NCI-H1417 (cell line): ENCODE measurements around the gene SLAMF7.

ENCODE experiments used
- DNase-seq, 3 experiments: peaks; one replicate each; lab custom pipeline; 2025; lab: John Stamatoyannopoulos, UW

SLAMF7 gene

DNA sequence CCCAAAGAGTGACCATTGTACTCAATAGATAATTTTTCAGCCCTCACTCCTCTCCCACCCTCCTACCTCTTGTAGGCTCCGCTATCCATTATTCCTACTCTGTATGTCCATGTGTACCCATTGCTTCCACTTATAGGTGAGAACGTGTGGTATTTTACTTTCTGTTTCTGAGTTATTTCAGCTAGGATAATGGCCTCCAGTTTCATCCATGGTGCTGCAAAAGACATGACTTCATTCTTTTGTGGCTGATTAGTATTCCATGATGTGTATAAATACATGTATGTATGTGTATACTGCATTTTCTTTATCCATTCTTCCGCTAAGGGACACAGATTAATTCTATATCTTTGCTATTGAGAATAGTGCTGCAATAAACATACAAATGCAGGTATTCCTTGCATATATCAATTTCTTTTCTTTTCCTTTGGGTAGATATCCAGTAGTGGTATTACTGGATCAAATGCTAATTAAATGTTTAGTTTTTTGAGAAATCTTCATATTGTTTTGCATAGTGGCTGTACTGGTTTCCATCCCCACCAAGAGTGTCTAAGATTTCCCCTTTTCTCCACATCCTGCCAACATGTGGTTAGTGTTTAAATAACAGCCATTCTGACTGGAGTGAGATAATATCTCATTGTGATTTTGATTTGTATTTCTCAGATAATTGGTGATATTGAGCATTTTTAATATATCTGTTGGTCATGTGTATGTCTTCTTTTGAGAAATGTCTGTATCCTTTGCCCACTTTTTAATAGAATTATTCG, 61.8 kb downstream of the SLAMF7 start:
- DNase-seq: no peak

DNA sequence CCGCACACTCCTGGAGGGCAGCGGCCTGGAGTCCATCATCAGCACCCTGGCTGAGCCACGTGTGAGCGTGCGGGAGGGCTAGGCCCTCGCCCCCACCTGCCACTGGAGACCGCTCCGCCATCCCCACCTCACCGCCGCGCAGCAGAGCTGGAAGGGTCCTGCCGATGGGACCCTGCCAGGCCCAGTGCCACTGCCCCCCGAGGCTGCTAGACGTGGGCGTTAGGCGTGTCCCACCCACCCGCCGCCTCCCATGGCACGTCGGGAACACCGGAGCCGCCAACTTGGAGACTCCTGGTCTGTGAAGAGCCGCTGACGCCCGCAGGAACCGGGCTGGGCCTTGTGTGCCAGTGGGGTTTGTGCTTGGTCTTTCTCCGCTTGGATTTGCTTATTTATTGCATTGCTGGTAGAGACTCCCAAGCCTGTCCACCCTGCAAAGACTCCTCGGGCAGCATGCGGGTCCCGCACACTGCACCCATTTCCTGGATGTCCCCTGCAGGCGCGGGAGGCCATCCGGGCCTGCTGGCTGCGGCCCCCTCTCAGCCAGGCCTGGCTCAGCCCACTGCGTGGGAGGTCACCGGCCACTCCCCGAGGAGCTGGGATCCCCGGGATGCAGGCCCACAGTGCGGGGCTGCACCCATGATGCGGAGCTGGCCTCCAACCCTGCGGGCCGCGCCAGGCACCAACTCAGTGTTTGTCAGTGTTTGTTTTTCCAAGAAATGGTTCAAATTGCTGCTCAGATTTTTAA, 63.0 kb downstream of the SLAMF7 start:
- DNase-seq: no peak
